A673 (cell line): ENCODE measurements around the gene ANK3. TPM values are rescaled to one million over a fixed set of nuclear protein-coding genes. Genes with fewer than 3 reads are reported as not detected.

Experiments used
- BruUV-seq: library from RNA; stranded (reverse); fragments of 400-500 nt; replicated peaks from 2 replicates; lab custom pipeline; 2021; lab: Mats Ljungman, UMichigan
- CTCF ChIA-PET: fragments of 300-600 bp; sonication (Branson Sonifier 250); formaldehyde crosslinking; loops from one replicate; lab custom pipeline; 2022; ENCODE audit warnings: antibody characterized with exemption; lab: Charles Lee
- POLR2A ChIA-PET: fragments of 300-600 bp; sonication (Branson Sonifier 250); formaldehyde crosslinking; loops from one replicate; lab custom pipeline; 2022; ENCODE audit warnings: antibody characterized with exemption; ENCODE audit not compliant: low non-redundant PET; lab: Charles Lee
- DNase-seq: peaks from one replicate; pipeline ENCODE4 v3.0.0-alpha.2; 2015; ENCODE audit warnings: low spot score
- H3K27ac ChIP-seq: fragments of 200-600 bp; sonication (generic); 2 replicates; pipeline ENCODE4 v1.5.1; 2016; ENCODE audit warnings: mixed run types, low read depth, mild to moderate bottlenecking, mixed read lengths, antibody characterized with exemption, low read length; ENCODE audit not compliant: poor library complexity, severe bottlenecking
- H3K27me3 ChIP-seq: fragments of 200-600 bp; sonication (generic); replicated peaks from 2 replicates; pipeline ENCODE4 v1.6.1; 2017; ENCODE audit warnings: mixed run types, low read depth, mild to moderate bottlenecking, mixed read lengths, antibody characterized with exemption, low read length; ENCODE audit not compliant: insufficient read depth, poor library complexity
- H3K36me3 ChIP-seq: fragments of 200-600 bp; sonication (generic); 2 replicates; pipeline ENCODE4 v1.6.1; 2016; ENCODE audit warnings: mixed run types, mild to moderate bottlenecking, mixed read lengths, antibody characterized with exemption, low read length; ENCODE audit not compliant: insufficient read depth, poor library complexity, severe bottlenecking
- H3K4me1 ChIP-seq: fragments of 200-600 bp; sonication (generic); 2 replicates; pipeline ENCODE4 v1.6.1; 2017; ENCODE audit warnings: mixed run types, mild to moderate bottlenecking, mixed read lengths, antibody characterized with exemption, low read length; ENCODE audit not compliant: insufficient read depth, poor library complexity, severe bottlenecking
- H3K4me3 ChIP-seq: fragments of 200-600 bp; sonication (generic); 2 replicates; pipeline ENCODE4 v1.5.1; 2016; ENCODE audit warnings: low read depth, mixed run types, mild to moderate bottlenecking, mixed read lengths, low read length; ENCODE audit not compliant: poor library complexity, severe bottlenecking
- H3K9me3 ChIP-seq: fragments of 200-600 bp; sonication (generic); 2 replicates; pipeline ENCODE4 v1.6.1; 2016; ENCODE audit warnings: mixed run types, low read depth, mild to moderate bottlenecking, mixed read lengths, antibody characterized with exemption, low read length; ENCODE audit not compliant: poor library complexity, severe bottlenecking
- CTCF ChIP-seq: fragments of 300-800, 200-600 bp; sonication (generic); conservative IDR thresholded peaks from 2 replicates; pipeline ENCODE4 v1.5.1; 2017; ENCODE audit warnings: low read depth, mild to moderate bottlenecking, antibody characterized with exemption, low read length, moderate library complexity, mixed read lengths
- EZH2 ChIP-seq: fragments of 200-600 bp; sonication (generic); IDR thresholded peaks from 2 replicates; pipeline ENCODE4 v1.6.1; 2017; ENCODE audit warnings: borderline replicate concordance, low read depth, mild to moderate bottlenecking, mixed read lengths, antibody characterized with exemption, low read length; ENCODE audit not compliant: poor library complexity, severe bottlenecking
- intact Hi-C: fragments of 100-400 bp; cut with micrococcal nuclease; formaldehyde crosslinking; loops from one replicate; pipeline ENCODE4 v1.10.0; 2022; ENCODE audit not compliant: unreplicated experiment
- total RNA-seq: library from RNA; stranded (reverse); gene quantifications from 2 replicates; pipeline ENCODE4 v1.2.3, GENCODE V29; 2021

Gene ANK3
- total RNA-seq, 1 experiment from 2014 or later, result 13.5 TPM

- TF ChIP-seq CTCF (no peak), EZH2 (no peak)
- H3K4me3 ChIP-seq, result no peak overlapping the region
- H3K9me3 ChIP-seq, result no peaks in the 10 kb centered on the region
- CTCF ChIA-PET, result no interaction called here
- H3K4me1 ChIP-seq, result peaks cover 4% of the 10 kb centered on the region
- no peak overlapping the region for H3K27ac ChIP-seq
- POLR2A ChIA-PET, result interaction anchor here (0.7 kb wide), 1 partner anchor 1846 kb away, joined by 3 read pairs; no protein-coding TSS in a partner anchor
- no TSS peak for BruUV-seq
- H3K36me3 ChIP-seq, result no peaks in the 10 kb centered on the region
- no peak for DNase-seq
- intact Hi-C loops, result no loop called here
- no peaks in the 10 kb centered on the region for H3K27me3 ChIP-seq
These were observed 98.2 kb downstream of the ANK3 start for GRCh38 chr10:60291344-60291930.

- ChIA-PET POLR2A (no interaction called here), CTCF (no interaction called here)
- Histone ChIP-seq H3K4me1 (peaks cover 4% of the 10 kb centered on the region), H3K27me3 (no peaks in the 10 kb centered on the region), H3K27ac (no peak overlapping the region), H3K36me3 (no peaks in the 10 kb centered on the region), H3K4me3 (no peak overlapping the region), H3K9me3 (no peaks in the 10 kb centered on the region)
- intact Hi-C loops, result no loop called here
- DNase-seq, result no peak
- no peak for TF ChIP-seq EZH2
- TF ChIP-seq CTCF, result no peak
- BruUV-seq, result no TSS peak
These were observed 99.1 kb downstream of the ANK3 start for GRCh38 chr10:60290558-60290957.

- CTCF ChIA-PET, result no interaction called here
- BruUV-seq, result no TSS peak
These were observed 99.9 kb downstream of the ANK3 start for GRCh38 chr10:60289800-60290199.

More at GRCh38 chr10:60289800-60290199, 99.9 kb downstream of the ANK3 start:
- Histone ChIP-seq H3K27me3 (no peaks in the 10 kb centered on the region), H3K4me1 (peaks cover 4% of the 10 kb centered on the region), H3K9me3 (no peaks in the 10 kb centered on the region), H3K27ac (no peak overlapping the region), H3K4me3 (no peak overlapping the region), H3K36me3 (no peaks in the 10 kb centered on the region)
- POLR2A ChIA-PET, result no interaction called here
- intact Hi-C loops, result no loop called here
- no peak for DNase-seq
- TF ChIP-seq CTCF, result no peak
- no peak for TF ChIP-seq EZH2
